GM12874 (cell line): ENCODE measurements around the gene TXNDC2.

Source experiments
- TF ChIP-seq, protein P1 (sequence below): IDR thresholded peaks from 2 replicates; pipeline ENCODE4 v1.5.1; 2011; ENCODE audit warnings: low read depth, mild to moderate bottlenecking, control low read depth, low read length, moderate library complexity; ENCODE audit not compliant: insufficient read depth

Gene TXNDC2

DNA sequence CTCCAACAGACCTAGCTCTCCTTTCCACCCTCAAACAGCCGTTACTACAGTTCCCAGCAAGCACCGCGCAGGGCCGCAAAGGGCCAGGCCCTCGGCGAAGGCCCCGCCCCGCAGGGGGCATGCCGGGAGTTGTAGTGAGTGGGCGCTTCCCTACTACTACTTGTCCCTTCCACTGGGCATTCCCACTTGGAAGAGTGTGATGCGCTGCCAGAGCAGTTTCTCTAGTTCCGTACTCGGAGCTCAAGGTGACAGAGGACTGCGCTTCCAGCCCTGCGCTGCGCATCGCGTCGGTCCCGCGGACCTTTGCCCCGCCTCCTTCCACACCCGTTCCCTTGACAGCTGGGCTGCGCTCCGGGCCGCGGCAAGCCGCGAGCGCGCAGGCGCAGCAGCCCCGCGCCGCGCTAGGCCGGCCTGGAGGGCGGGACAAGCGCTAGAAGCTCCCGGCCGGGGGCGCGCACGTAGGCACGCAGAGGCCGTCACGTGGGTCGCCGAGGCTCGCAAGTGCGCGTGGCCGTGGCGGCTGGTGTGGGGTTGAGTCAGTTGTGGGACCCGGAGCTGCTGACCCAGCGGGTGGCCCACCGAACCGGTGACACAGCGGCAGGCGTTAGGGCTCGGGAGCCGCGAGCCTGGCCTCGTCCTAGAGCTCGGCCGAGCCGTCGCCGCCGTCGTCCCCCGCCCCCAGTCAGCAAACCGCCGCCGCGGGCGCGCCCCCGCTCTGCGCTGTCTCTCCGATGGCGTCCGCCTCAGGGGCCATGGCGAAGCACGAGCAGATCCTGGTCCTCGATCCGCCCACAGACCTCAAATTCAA lies 28.0 kb downstream of the TXNDC2 start, which contains the start of gene VAPA:
TSS of gene VAPA (plus strand) at position 491 of the 808 bp plus-strand sequence. CDS start at position 732, 241 bp downstream.
- TF ChIP-seq, protein P1, sequence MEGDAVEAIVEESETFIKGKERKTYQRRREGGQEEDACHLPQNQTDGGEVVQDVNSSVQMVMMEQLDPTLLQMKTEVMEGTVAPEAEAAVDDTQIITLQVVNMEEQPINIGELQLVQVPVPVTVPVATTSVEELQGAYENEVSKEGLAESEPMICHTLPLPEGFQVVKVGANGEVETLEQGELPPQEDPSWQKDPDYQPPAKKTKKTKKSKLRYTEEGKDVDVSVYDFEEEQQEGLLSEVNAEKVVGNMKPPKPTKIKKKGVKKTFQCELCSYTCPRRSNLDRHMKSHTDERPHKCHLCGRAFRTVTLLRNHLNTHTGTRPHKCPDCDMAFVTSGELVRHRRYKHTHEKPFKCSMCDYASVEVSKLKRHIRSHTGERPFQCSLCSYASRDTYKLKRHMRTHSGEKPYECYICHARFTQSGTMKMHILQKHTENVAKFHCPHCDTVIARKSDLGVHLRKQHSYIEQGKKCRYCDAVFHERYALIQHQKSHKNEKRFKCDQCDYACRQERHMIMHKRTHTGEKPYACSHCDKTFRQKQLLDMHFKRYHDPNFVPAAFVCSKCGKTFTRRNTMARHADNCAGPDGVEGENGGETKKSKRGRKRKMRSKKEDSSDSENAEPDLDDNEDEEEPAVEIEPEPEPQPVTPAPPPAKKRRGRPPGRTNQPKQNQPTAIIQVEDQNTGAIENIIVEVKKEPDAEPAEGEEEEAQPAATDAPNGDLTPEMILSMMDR: no peak

DNA sequence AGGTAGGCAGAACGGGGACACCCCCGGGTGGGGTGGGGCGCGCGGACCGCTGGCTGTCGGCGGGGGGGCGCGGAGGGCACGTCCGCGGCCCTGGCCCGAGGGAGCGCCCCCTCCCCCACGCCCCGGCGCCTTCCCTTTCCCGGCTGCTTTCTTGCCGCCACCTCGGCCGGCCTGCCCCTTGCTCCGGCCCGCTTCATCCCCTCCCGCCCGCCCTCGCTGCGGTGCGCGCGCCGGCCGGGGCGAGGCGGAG lies 28.5 kb downstream of the TXNDC2 start:
- TF ChIP-seq, protein P1: no peak

DNA sequence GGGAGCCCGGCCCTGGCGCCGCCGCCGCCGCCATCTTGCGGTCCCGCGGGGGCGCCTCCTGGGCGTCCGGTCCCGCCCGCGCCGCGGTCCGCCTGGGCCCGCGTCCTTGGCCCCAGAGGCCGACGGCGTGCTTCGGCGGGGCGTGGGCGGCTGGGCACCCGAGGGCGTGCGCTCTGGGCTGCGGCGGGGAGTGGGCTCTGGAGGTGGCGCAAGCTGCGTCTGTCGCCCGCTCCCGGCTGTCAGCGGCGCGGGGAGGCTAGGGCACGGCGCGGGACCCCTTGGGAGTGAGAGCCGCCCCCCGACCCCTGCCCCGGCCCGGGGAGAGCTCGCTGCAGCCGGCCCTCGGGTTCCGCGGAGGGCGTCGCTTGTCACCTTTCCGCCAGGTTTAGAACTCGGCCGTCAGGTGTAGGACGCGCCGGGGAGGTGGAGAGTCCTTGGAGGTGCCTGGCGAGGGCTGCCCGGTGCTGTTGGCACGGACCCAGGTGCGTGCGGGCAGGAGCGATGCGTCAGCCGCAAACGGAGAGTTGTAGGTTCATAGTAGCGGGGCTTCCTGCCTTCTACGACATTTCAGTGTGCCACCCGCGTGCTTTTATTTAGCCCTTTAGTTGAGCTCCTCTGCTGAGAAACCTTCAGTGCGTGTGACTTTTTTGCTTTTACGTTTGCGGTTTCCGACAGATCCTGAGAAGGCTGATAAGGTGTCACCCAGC lies 29.0 kb downstream of the TXNDC2 start:
- TF ChIP-seq, protein P1: no peak

DNA sequence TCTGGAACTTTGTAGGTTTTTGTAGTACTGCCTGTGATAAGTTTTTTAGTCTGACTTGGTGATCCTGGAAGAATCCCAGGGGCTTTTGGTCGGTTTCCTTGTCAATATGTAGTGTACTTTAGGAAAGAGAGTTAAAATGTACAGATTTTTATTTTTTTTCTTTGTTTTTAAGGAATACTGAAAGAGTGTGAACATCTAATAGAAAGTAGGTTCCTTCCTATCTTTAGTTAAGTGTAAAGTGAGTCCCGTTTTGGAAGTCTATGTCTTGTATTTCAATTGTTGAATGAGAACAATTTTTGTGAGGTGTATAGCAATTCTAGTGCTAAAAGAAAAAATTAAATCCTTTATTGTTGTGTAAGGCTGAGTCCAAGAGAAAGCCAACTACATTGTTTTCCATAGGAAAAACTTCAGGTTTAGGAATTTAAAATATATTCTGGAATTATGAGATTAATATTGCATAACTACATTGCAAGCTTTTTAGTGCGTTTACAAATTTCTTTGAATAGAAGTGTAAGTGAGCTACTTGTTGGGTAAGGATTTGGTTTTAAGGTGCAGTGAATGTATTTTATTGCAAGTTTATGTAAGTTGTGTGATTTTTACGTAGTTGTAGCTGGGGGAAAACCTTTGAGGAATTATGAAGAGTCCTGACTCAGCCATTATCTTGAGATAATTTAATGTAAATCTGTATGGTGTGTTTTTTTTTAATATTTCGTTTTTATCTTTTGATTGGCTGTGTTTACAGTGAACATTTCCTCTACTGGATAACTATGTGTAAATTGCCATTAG lies 29.7 kb downstream of the TXNDC2 start:
- TF ChIP-seq, protein P1: no peak

DNA sequence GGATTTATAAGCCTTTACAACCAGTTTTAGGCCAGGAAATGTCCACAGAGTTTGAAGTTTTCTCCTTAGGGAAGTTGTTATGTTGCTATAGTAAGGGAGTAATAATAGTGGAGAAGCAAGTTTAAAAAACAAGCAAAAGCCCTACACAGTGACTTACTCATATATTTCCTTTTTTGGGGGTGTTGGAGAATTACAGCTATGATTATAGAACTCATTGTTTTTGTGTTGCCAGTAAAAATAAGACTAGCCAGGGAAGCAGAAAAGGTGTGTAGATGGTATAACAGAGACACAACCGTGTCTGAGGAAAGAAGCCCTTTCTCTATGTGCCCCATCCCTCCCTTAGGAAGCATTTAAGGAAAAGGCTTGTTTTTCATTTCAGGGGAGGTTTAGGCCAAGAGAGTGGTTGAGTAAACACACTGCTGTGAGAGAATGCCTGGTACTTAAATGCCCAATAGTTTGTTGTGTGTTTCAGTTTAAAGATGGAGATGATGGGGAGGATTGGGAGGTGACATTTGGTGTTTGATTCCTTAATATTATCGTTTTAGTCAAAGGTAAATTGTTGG lies 30.4 kb downstream of the TXNDC2 start:
- TF ChIP-seq, protein P1: no peak

DNA sequence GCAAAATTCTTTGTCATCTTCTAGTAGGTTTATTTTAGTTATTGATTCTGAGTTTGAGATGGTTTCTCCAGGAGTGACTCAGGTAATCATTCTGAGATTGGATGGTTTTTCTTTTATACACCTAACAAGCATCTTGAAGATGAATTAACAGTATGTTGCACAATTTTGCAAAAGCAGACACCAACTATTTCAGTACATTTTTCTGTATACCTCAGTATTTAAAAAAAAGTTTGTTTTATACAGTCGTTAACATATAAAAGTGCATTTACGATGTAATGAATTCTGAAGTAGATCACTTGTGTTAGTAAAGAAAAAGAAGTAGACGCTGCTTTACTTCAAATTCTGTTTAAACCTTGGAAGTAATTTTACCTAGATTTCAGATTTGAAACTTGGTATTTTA lies 31.0 kb downstream of the TXNDC2 start:
- TF ChIP-seq, protein P1: no peak

DNA sequence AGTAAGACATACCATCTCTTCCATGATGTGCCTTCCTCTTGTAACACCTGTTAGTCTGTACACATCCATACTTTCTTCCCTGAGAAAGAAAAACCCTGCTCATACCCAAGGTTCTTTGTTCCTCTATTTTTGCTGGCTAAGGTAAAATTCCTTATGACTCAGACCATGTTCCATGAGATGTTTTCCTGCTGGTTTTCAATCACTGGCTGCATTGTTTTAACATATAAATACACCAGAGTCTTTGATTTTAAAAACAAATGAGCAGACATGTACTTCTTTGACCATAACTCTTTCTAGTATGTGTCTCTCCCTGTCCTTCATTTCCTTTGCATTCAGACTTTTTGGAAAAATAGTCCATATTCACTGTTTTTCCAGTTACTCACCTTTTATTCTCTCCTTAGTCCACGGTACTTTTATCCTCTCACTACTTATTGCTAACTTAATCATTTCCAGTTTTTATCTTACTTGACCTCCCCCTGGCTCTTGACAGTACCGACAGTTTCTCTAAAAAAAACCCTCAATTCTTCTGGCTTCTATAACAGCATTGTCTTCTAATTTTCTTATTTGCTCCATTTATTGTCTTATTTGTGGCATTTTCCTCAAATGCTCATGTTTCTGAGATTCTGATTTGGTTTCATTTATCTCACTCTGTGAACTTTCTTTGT lies 32.4 kb downstream of the TXNDC2 start:
- TF ChIP-seq, protein P1: no peak
